IMR-90 (cell line): ENCODE results near the gene MRPS34. TPM values are rescaled to one million over a fixed set of nuclear protein-coding genes. Genes with fewer than 3 reads are reported as not detected.

ENCODE experiments used
- BHLHE40 ChIP-seq: fragments of 150-350 bp; IDR thresholded peaks from 2 replicates; pipeline ENCODE4 v1.6.1; 2016; ENCODE audit warnings: mild to moderate bottlenecking, low read depth, low read length
- polyA plus RNA-seq, 3 experiments: library from polyadenylated mRNA; depleted of rRNA; stranded (reverse); fragments of >200 nt; gene quantifications; 2 replicates each; pipeline ENCODE4 v1.2.3, GENCODE V29; 2012; ENCODE audit warnings: low replicate concordance in 1 of 3
- total RNA-seq: library from RNA; depleted of rRNA; stranded (reverse); fragments of >200 nt; gene quantifications from 2 replicates; pipeline ENCODE4 v1.2.3, GENCODE V29; 2012
- TF ChIP-seq, protein P1 (sequence below): fragments of 150-350 bp; IDR thresholded peaks from 2 replicates; pipeline ENCODE4 v1.6.1; 2016; ENCODE audit warnings: low read depth, mild to moderate bottlenecking, low read length, moderate library complexity, borderline replicate concordance

The MRPS34 gene
- total and polyA plus RNA-seq, 2 of the 4 experiments (the other 2 are of a cell fraction), result 68.5 to 80.4 TPM

DNA sequence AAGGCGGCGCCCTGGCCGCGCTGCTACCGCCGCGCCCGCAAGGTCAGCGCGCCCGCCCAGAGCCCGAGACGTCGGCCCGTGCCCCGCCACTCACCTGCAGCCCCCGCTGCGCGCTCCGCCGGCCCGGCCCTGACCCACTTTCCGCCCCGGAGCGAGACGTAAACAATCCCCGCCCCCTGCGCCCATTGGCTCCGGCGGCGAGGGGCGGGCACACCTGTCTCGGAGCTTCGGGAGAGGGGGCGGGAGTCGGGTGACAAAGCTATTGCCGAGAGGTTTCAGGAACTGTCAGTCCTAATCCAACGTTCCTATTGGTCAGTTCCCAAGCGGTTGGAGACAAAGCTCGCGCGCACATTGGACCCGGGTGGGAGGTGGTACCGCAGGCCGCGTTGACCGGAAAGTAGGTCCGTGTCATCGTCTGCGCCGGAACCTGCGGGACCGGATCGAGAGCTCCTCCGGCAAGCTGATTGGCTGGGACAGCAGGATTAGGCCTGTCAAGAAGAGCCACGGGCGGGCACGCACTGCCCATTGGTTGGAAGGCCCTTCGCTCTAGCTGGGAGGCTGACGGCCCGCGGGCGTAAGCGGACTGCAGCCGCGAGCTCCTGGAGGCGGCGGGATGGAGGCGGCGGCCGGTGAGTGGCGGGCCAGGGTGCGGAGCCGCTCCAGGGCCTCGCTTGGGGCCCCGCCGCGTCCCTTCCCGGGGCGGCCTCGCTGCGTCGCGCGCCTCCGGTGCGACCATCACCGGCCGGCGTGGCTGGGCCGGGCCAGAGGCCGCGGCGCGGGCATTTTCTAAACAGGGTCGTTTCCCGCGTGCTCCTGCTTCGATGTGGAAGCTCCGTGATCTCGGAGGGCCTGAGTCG is 9.7 kb upstream of the MRPS34 start, which contains the start of the genes NUBP2 and SPSB3 (continued):
- TF ChIP-seq, protein P1, sequence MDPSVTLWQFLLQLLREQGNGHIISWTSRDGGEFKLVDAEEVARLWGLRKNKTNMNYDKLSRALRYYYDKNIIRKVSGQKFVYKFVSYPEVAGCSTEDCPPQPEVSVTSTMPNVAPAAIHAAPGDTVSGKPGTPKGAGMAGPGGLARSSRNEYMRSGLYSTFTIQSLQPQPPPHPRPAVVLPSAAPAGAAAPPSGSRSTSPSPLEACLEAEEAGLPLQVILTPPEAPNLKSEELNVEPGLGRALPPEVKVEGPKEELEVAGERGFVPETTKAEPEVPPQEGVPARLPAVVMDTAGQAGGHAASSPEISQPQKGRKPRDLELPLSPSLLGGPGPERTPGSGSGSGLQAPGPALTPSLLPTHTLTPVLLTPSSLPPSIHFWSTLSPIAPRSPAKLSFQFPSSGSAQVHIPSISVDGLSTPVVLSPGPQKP, result no peak
- no peak; the same call in 1 of the 2 replicates for TF ChIP-seq BHLHE40
